Measurements from ENCODE around the gene ZYG11B.

DNA sequence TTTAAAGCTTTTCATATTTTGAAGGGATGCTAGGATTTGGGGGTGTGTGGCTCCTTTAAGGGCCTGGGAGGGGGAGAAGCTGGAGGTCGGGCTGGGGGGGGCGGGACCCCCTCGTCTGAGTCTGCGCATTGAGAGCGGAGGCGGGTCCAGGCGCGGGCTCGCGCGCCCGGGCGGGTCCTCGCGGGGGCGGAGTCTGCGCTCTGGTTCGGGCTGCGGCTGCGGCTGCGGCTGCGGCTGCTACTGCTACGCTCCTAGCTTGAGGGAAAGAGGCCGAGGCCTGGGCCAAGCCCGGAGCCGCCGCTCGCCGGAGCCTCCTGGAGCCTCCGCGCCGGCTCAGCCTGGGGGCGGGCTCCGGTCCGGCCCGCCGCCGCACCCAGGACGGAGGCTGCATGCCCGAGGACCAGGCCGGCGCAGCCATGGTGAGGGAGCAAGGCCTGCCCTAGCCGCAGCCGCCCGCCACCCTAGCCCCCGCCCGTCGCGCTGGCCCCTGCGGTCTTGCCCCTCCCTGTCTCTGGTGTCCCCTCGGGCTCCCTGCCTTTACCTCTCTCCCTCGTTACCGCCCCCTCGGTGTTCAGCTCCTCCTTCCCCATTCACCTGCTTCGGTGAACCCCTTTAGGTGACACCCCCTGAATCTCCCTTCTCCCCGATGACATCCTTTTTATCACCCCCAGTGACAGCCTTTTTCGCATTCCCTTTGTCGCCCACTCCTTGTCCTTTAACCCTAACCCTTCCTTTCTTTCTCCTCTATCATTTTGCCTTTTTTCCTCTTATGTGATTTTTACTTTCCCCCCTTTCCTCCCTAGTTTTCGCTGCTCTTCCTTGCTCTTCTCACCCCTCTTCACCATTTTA lies at the start of gene ZYG11B:
- TF ChIP-seq CTCF (IDR thresholded peaks at IDR 0.05; ENCODE audit: borderline replicate concordance, extremely low read depth, low read length, poor library complexity, severe bottlenecking) = no peak
- no peak for TF ChIP-seq EZH2 (IDR thresholded peaks at IDR 0.05; ENCODE audit: borderline replicate concordance, low read depth, low read length, severe bottlenecking)

Measured in DND-41 (cell line).